KMS-11 (cell line): ENCODE data around the gene NSRP1.
"Not testable (repeated sequence)": the region's sequence is repeated elsewhere in the genome, so short reads cannot be mapped to it uniquely, and the experiment has no call there.

Experiments
- H2AFZ ChIP-seq: fragments of 200-600 bp; sonication (generic); 2 replicates; pipeline ENCODE4 v1.6.1; 2016; ENCODE audit warnings: antibody characterized with exemption, mixed run types, low read depth
- H3K27ac ChIP-seq: fragments of 200-600 bp; sonication (generic); 2 replicates; pipeline ENCODE4 v1.6.1; 2016; ENCODE audit warnings: mild to moderate bottlenecking, mixed run types
- H3K27me3 ChIP-seq: fragments of 200-600 bp; sonication (generic); 2 replicates; pipeline ENCODE4 v1.6.1; 2017; ENCODE audit warnings: mild to moderate bottlenecking, low read depth, mixed run types, moderate library complexity; ENCODE audit not compliant: insufficient read depth
- H3K36me3 ChIP-seq: fragments of 200-600 bp; sonication (generic); 2 replicates; pipeline ENCODE4 v1.6.1; 2017; ENCODE audit warnings: mild to moderate bottlenecking, mixed run types; ENCODE audit not compliant: insufficient read depth
- H3K4me1 ChIP-seq: fragments of 200-600 bp; sonication (generic); 2 replicates; pipeline ENCODE4 v1.6.1; 2016; ENCODE audit warnings: mild to moderate bottlenecking, low read depth, mixed run types; ENCODE audit not compliant: poor library complexity, severe bottlenecking
- H3K4me2 ChIP-seq: fragments of 200-600 bp; sonication (generic); 2 replicates; pipeline ENCODE4 v1.7.0; 2016; ENCODE audit warnings: mild to moderate bottlenecking, mixed run types
- H3K4me3 ChIP-seq: fragments of 200-600 bp; sonication (generic); IDR thresholded peaks from 2 replicates; pipeline ENCODE4 v1.6.1; 2017; ENCODE audit warnings: low read depth, low read length, mixed read lengths; ENCODE audit not compliant: insufficient read depth
- H3K79me2 ChIP-seq: fragments of 200-600 bp; sonication (generic); 2 replicates; pipeline ENCODE4 v1.6.1; 2016; ENCODE audit warnings: low read depth, mixed run types; ENCODE audit not compliant: insufficient read depth
- H3K9ac ChIP-seq: fragments of 200-600 bp; sonication (generic); 2 replicates; pipeline ENCODE4 v1.6.1; 2016; ENCODE audit warnings: mild to moderate bottlenecking, mixed run types
- H4K20me1 ChIP-seq: fragments of 200-600 bp; sonication (generic); 2 replicates; pipeline ENCODE4 v1.6.1; 2016; ENCODE audit warnings: mild to moderate bottlenecking, mixed run types; ENCODE audit not compliant: insufficient read depth
- TF ChIP-seq, protein P1 (sequence below): fragments of 200-600 bp; sonication (generic); conservative IDR thresholded peaks from 2 replicates; pipeline ENCODE4 v1.6.1; 2017; ENCODE audit warnings: low read depth, mild to moderate bottlenecking, antibody characterized with exemption, low read length, moderate library complexity, mixed read lengths

The NSRP1 gene

DNA sequence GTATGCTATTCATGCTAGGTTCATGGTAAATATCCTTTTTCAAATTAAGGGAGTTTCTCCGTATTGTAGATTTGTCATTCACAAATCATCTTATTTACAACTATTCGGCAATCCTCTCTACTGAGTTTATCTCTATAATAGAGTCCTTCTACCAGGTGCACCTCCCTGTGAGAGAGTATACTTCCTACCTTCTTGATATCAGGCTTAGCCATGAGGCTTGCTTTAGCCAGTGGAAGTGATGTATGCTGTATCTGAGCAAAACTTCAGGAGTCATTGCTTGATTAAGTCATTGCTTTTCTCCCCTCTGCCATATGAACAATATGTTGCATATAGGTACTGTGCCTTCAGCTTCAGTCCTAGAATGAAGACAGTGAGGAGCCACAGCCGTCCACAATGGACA, 20.5 kb downstream of the NSRP1 start:
- H3K27ac ChIP-seq = no peak overlapping the region
- no peaks in the 10 kb centered on the region for H4K20me1 ChIP-seq
- TF ChIP-seq, protein P1, sequence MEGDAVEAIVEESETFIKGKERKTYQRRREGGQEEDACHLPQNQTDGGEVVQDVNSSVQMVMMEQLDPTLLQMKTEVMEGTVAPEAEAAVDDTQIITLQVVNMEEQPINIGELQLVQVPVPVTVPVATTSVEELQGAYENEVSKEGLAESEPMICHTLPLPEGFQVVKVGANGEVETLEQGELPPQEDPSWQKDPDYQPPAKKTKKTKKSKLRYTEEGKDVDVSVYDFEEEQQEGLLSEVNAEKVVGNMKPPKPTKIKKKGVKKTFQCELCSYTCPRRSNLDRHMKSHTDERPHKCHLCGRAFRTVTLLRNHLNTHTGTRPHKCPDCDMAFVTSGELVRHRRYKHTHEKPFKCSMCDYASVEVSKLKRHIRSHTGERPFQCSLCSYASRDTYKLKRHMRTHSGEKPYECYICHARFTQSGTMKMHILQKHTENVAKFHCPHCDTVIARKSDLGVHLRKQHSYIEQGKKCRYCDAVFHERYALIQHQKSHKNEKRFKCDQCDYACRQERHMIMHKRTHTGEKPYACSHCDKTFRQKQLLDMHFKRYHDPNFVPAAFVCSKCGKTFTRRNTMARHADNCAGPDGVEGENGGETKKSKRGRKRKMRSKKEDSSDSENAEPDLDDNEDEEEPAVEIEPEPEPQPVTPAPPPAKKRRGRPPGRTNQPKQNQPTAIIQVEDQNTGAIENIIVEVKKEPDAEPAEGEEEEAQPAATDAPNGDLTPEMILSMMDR = no peak
- no peak overlapping the region for H2AFZ ChIP-seq
- H3K9ac ChIP-seq = no peak overlapping the region
- H3K4me1 ChIP-seq = peaks cover 9% of the 10 kb centered on the region
- H3K36me3 ChIP-seq = no peaks in the 10 kb centered on the region
- H3K4me3 ChIP-seq = no peak overlapping the region
- no peaks in the 10 kb centered on the region; the same call in 1 of the 2 replicates for H3K79me2 ChIP-seq
- H3K27me3 ChIP-seq = no peaks in the 10 kb centered on the region
- no peak overlapping the region for H3K4me2 ChIP-seq

DNA sequence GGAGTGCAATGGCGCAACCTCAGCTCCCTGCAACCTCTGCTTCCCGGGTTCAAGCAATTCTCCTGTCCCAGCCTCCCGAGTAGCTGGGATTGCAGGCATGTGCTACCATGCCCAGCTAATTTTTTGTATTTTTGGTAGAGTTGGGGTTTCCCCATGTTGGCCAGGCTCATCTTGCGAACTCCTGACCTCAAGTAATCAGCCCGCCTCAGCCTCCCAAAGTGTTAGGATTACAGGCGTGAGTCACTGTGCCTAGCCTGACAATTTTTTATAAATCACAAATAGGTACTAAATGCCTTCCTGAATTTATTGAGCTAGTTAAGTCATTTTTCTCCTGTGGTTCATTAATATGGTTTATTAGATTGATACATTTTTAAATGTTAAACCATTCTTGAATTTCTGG, 31.2 kb downstream of the NSRP1 start:
- Histone ChIP-seq H3K4me2 (peak overlapping the region; percentile 18), H3K4me1 (peaks cover 37% of the 10 kb centered on the region)
- not testable (repeated sequence) for H3K79me2 ChIP-seq, H3K9ac ChIP-seq, H3K27me3 ChIP-seq, H3K27ac ChIP-seq, H3K36me3 ChIP-seq, H4K20me1 ChIP-seq, H3K4me3 ChIP-seq, H2AFZ ChIP-seq

GRCh38 chr17:30148376-30148775, 31.8 kb downstream of the NSRP1 start:
- H2AFZ ChIP-seq = no peak overlapping the region
- no peaks in the 10 kb centered on the region for H3K79me2 ChIP-seq
- no peaks in the 10 kb centered on the region for H3K27me3 ChIP-seq
- H3K27ac ChIP-seq = no peak overlapping the region
- H3K4me2 ChIP-seq = peak overlapping the region; percentile 18
- no peak overlapping the region for H3K9ac ChIP-seq
- peaks cover 37% of the 10 kb centered on the region for H3K4me1 ChIP-seq
- H4K20me1 ChIP-seq = no peaks in the 10 kb centered on the region; the same call in 1 of the 2 replicates
- no peak overlapping the region for H3K4me3 ChIP-seq
- TF ChIP-seq, protein P1 = no peak
- no peaks in the 10 kb centered on the region for H3K36me3 ChIP-seq

DNA sequence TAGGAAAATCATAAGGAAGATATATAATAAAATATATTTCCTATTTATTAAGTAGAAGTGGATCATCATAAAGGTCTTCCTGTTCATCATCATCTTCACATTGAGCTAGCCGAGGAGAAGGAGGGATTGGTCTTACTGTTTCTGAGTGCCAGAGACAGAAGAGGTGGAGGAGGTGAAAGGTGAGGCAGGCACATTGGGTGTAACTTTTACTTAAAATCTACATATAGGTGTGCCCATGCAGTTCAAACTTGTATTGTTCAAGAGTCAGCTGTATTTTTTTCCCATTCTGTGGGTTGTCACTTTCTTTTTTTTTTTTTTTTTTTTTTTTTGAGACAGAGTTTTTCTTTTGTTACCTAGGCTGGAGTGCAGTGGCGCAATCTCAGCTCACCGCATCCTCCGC, 34.9 kb downstream of the NSRP1 start:
- peaks cover 5% of the 10 kb centered on the region; the same call in 1 of the 2 replicates for H3K79me2 ChIP-seq
- H4K20me1 ChIP-seq = no peaks in the 10 kb centered on the region; the same call in 1 of the 2 replicates
- peaks cover 39% of the 10 kb centered on the region for H3K4me1 ChIP-seq
- H2AFZ ChIP-seq = no peak overlapping the region
- TF ChIP-seq, protein P1 = no peak
- no peaks in the 10 kb centered on the region for H3K36me3 ChIP-seq
- H3K9ac ChIP-seq = no peak overlapping the region
- no peak overlapping the region for H3K4me2 ChIP-seq
- H3K27ac ChIP-seq = no peak overlapping the region
- H3K27me3 ChIP-seq = no peaks in the 10 kb centered on the region
- H3K4me3 ChIP-seq = no peak overlapping the region

- Histone ChIP-seq H2AFZ (no peak overlapping the region), H3K27me3 (no peaks in the 10 kb centered on the region), H3K4me1 (peaks cover 28% of the 10 kb centered on the region), H3K36me3 (no peaks in the 10 kb centered on the region), H3K27ac (no peak overlapping the region), H4K20me1 (no peaks in the 10 kb centered on the region; the same call in 1 of the 2 replicates), H3K9ac (no peak overlapping the region), H3K4me2 (no peak overlapping the region), H3K79me2 (peaks cover 20% of the 10 kb centered on the region; the same call in 1 of the 2 replicates), H3K4me3 (no peak overlapping the region)
- TF ChIP-seq, protein P1 = no peak
Measured at GRCh38 chr17:30153463-30153862, 36.8 kb downstream of the NSRP1 start.
